GM20000 (cell line): ENCODE data around the gene CFB.
A peak's percentile ranks its signal among the peaks of the same experiment; 100 is the strongest.

ENCODE experiments used
- DNase-seq: peaks from one replicate; pipeline ENCODE4 v3.0.0; 2012; ENCODE audit warnings: low spot score
- TF ChIP-seq, protein P1 (sequence below): IDR thresholded peaks from 2 replicates; pipeline ENCODE4 v1.5.1; 2012; ENCODE audit warnings: mild to moderate bottlenecking, control low read depth; ENCODE audit errors: extremely low read depth, missing control alignments

CFB gene

DNA sequence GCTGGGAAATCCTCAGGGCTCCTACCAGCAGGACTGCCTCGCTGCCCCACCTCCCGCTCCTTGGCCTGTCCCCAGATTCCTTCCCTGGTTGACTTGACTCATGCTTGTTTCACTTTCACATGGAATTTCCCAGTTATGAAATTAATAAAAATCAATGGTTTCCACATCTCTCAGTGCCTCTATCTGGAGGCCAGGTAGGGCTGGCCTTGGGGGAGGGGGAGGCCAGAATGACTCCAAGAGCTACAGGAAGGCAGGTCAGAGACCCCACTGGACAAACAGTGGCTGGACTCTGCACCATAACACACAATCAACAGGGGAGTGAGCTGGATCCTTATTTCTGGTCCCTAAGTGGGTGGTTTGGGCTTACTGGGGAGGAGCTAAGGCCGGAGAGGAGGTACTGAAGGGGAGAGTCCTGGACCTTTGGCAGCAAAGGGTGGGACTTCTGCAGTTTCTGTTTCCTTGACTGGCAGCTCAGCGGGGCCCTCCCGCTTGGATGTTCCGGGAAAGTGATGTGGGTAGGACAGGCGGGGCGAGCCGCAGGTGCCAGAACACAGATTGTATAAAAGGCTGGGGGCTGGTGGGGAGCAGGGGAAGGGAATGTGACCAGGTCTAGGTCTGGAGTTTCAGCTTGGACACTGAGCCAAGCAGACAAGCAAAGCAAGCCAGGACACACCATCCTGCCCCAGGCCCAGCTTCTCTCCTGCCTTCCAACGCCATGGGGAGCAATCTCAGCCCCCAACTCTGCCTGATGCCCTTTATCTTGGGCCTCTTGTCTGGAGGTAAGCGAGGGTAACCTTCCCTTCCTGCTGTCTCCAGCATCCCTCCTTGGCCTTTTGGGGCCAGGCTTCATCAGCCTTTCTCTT lies at the start of gene CFB:
Gene CFB, plus strand, starts transcription at position 589 of the 863 bp plus-strand sequence. Its CDS starts 127 bp downstream, at position 716.
- DNase-seq = no peak
- TF ChIP-seq, protein P1, sequence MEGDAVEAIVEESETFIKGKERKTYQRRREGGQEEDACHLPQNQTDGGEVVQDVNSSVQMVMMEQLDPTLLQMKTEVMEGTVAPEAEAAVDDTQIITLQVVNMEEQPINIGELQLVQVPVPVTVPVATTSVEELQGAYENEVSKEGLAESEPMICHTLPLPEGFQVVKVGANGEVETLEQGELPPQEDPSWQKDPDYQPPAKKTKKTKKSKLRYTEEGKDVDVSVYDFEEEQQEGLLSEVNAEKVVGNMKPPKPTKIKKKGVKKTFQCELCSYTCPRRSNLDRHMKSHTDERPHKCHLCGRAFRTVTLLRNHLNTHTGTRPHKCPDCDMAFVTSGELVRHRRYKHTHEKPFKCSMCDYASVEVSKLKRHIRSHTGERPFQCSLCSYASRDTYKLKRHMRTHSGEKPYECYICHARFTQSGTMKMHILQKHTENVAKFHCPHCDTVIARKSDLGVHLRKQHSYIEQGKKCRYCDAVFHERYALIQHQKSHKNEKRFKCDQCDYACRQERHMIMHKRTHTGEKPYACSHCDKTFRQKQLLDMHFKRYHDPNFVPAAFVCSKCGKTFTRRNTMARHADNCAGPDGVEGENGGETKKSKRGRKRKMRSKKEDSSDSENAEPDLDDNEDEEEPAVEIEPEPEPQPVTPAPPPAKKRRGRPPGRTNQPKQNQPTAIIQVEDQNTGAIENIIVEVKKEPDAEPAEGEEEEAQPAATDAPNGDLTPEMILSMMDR = no peak

- no peak for DNase-seq
- TF ChIP-seq, protein P1 = no peak
Measured at GRCh38 chr6:31896493-31896855, 49.4 kb upstream of the CFB start.

- TF ChIP-seq, protein P1 = no peak
- DNase-seq = no peak
Measured at GRCh38 chr6:31896856-31897611, 48.9 kb upstream of the CFB start.

- TF ChIP-seq, protein P1 = no peak
- peak; percentile 96 for DNase-seq
Measured at GRCh38 chr6:31897612-31898382, 48.1 kb upstream of the CFB start, which contains the start of gene EHMT2. Gene EHMT2, minus strand, starts transcription at chr6:31897698. Its CDS starts 21 bp downstream, at chr6:31897677.

DNA sequence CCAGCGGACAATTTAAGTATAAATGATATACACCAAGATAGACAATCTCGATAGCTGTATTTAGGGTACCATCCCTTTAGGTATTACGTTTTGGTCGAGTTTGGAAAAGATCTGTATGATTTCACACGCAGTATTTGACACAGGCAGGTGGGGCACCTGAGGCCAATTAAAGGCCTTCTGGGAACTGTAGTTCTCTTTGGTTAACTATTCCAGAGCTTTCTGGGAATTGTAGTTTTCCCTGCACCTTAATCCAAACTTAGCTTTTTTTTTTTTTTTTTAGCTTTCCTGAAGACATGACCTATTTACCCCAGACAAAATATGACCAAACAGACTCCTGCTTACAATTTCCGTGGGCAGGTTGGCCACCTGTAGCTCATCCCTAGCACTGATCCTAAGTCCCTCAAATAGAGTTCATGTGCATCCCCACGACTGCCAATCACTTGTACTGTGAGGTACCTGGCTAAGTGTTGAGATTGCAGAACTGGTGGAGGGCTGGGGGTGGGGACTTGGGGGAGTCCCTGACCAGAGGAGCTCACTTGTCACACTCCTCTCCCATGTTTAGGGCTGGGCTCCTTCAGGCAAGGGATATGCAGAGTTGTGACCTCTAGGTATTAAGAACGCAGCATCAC lies 47.4 kb upstream of the CFB start:
- TF ChIP-seq, protein P1 = no peak
- DNase-seq = peak; percentile 69

GRCh38 chr6:31899215-31899614 lies 46.7 kb upstream of the CFB start:
- TF ChIP-seq, protein P1 = no peak
- DNase-seq = no peak
